Cardiac muscle cell (in vitro differentiated cells and primary cell): ENCODE data around the gene DDX60. TPM values are rescaled to one million over a fixed set of nuclear protein-coding genes. Genes with fewer than 3 reads are reported as not detected.

Experiments
- DNase-seq, 2 donors: peaks; one replicate each; pipeline versions ENCODE4 v3.0.0 to v3.0.0-alpha.2; 2010 to 2017; ENCODE audit warnings: low read depth in 1 of 2, low spot score in 1 of 2
- H3K27ac ChIP-seq: fragments of 200-600 bp; sonication (generic); 2 replicates; pipeline ENCODE4 v1.5.1; 2016
- H3K27me3 ChIP-seq: fragments of 200-600 bp; sonication (generic); 2 replicates; pipeline ENCODE4 v1.6.0; 2016; ENCODE audit warnings: control low read depth
- H3K36me3 ChIP-seq: fragments of 200-600 bp; sonication (generic); 2 replicates; pipeline ENCODE4 v1.5.1; 2016; ENCODE audit warnings: control low read depth
- H3K4me1 ChIP-seq: fragments of 200-600 bp; sonication (generic); 2 replicates; pipeline ENCODE4 v1.8.1; 2017; ENCODE audit warnings: low read depth, mild to moderate bottlenecking, mixed run types
- H3K4me3 ChIP-seq: fragments of 200-600 bp; sonication (generic); 2 replicates; pipeline ENCODE4 v1.5.1; 2016; ENCODE audit warnings: mild to moderate bottlenecking
- H3K9me3 ChIP-seq: fragments of 200-600 bp; sonication (generic); 2 replicates; pipeline ENCODE4 v1.5.1; 2017; ENCODE audit warnings: low read depth, mild to moderate bottlenecking, control low read depth
- CTCF ChIP-seq: IDR thresholded peaks from 2 replicates; pipeline ENCODE4 v1.5.1; 2012; ENCODE audit warnings: low read depth, mild to moderate bottlenecking, low read length
- polyA plus RNA-seq: library from polyadenylated mRNA; unstranded; fragments of >200 nt; fragmentation: Nextera tagmentation; extraction: Ambion mirVana; gene quantifications from 2 replicates; pipeline ENCODE4 v1.2.1, GENCODE V29; 2016
- total RNA-seq: library from RNA; depleted of rRNA; stranded (reverse); fragments of >200 nt; gene quantifications from 2 replicates; pipeline ENCODE4 v1.2.3, GENCODE V29; 2016

Gene DDX60
- total and polyA plus RNA-seq, 2 experiments from 2014 or later, result 1.8 to 4.8 TPM

- Histone ChIP-seq H3K9me3 (no peaks in the 10 kb centered on the region), H3K36me3 (no peaks in the 10 kb centered on the region), H3K4me1 (peaks cover 6% of the 10 kb centered on the region), H3K27me3 (no peaks in the 10 kb centered on the region), H3K4me3 (no peak overlapping the region), H3K27ac (no peak overlapping the region)
- no peak for DNase-seq
- TF ChIP-seq CTCF, result no peak
Measured at GRCh38 chr4:168188754-168189153, 129.8 kb downstream of the DDX60 start.

DNA sequence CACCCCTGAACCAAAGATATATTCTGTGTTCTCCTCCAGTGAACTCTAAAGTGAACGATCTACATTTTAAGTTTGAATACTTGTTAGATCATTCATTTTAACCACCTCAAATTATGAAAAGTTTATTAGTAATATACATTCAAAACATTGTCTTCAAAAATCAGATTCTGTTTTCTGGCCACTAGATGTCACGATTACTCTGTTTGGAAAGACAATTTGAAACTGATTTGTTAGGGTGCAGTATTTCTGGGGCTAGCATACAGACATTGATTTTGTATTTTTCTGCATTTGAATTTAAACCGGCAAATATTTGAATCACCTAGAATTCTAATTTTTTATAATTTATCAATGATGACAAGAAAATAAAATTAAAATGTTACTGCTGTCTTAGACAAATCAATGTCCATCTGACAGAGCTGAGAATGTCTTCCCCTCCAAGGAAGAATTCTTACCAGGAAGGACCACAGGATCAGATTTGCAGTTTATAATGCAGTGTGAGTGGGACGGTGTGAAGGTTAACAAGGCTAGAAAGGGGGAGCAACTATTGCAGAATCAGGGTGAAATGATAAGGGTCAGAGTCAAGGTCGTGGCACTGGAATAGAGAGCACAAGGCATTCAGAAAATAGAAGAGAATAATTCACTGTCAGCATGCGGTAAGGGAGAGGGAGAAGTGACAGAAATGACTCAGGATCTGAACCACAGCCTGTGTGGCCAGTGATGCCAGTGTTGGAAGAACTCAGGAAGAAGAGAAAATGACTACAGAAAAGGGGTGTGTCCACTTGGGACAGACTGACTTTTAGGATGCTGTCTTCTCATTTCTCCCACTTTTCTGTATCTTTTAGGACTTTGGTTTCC, 134.6 kb downstream of the DDX60 start:
- H3K27ac ChIP-seq, result peak overlapping the region; percentile 17
- H3K4me1 ChIP-seq, result peaks cover 6% of the 10 kb centered on the region
- H3K4me3 ChIP-seq, result no peak overlapping the region
- DNase-seq, result peak; percentile 42 to 59
- H3K27me3 ChIP-seq, result no peaks in the 10 kb centered on the region
- peak; percentile 53 for TF ChIP-seq CTCF
- H3K9me3 ChIP-seq, result no peaks in the 10 kb centered on the region
- no peaks in the 10 kb centered on the region for H3K36me3 ChIP-seq

- Histone ChIP-seq H3K27me3 (no peaks in the 10 kb centered on the region), H3K9me3 (no peaks in the 10 kb centered on the region), H3K36me3 (no peaks in the 10 kb centered on the region), H3K27ac (no peak overlapping the region), H3K4me1 (no peaks in the 10 kb centered on the region), H3K4me3 (no peak overlapping the region)
- no peak for TF ChIP-seq CTCF
- DNase-seq, result no peak
Measured at GRCh38 chr4:168177546-168178149, 140.9 kb downstream of the DDX60 start.

- H3K4me1 ChIP-seq, result no peaks in the 10 kb centered on the region
- H3K27me3 ChIP-seq, result no peaks in the 10 kb centered on the region
- no peak for TF ChIP-seq CTCF
- no peaks in the 10 kb centered on the region for H3K9me3 ChIP-seq
- H3K36me3 ChIP-seq, result no peaks in the 10 kb centered on the region
- DNase-seq, result no peak
- H3K27ac ChIP-seq, result no peak overlapping the region
- H3K4me3 ChIP-seq, result no peak overlapping the region
Measured at GRCh38 chr4:168174308-168174707, 144.2 kb downstream of the DDX60 start.

DNA sequence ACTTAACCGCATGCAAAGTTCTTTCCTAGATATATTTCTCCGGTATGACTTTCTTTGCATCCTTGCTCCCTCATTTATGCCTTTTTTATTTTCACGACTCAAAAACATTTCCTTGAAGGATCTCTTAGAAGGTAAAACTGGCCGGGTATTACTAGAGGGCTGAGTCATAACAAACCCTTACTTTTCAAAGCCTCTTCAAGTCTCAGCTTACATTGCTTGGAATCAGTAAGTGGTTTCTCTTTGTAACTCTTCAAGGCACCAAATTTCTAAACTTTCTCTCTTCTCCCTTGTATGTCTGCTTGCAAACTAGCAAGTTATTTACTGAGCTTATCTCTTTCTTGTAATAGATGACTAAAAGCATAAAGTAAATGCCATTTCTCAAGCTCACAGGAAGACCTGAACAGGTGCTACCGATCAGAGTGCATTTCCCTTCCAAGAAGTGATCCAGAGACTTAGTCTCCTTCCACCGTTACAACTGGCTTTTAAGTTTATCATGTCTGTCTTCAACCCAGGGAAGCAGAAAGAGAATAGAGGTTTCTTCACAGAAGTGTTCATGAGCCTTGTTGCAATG, 150.8 kb downstream of the DDX60 start:
- no peaks in the 10 kb centered on the region for H3K9me3 ChIP-seq
- H3K27ac ChIP-seq, result no peak overlapping the region
- H3K27me3 ChIP-seq, result no peaks in the 10 kb centered on the region
- no peak for TF ChIP-seq CTCF
- H3K4me1 ChIP-seq, result no peaks in the 10 kb centered on the region
- peak in 1 of 2 donors; percentile 10 for DNase-seq
- H3K36me3 ChIP-seq, result no peaks in the 10 kb centered on the region
- H3K4me3 ChIP-seq, result no peak overlapping the region

Other genes with a start within 250 kb of the DDX60 start
- not detected in 2 replicates for gene ANXA10, start 226.2 kb downstream of the DDX60 start, total RNA-seq
- not detected in 2 replicates for gene ANXA10, start 226.2 kb downstream of the DDX60 start, polyA plus RNA-seq
- 0.99 and 2.1 TPM in 2 replicates for gene DDX60L, start 161.7 kb upstream of the DDX60 start, total RNA-seq
- gene DDX60L, start 161.7 kb upstream of the DDX60 start, polyA plus RNA-seq, result 1.3 and 6.1 TPM in 2 replicates
- 131 and 178 TPM in 2 replicates for gene PALLD, start 178.3 kb upstream of the DDX60 start, total RNA-seq
- 157 and 225 TPM in 2 replicates for gene PALLD, start 178.3 kb upstream of the DDX60 start, polyA plus RNA-seq